NCI-H345 treated with DMSO at 0.1 percent for 48 hours (cell line): ENCODE results near the gene SCAPER.
"Not testable (repeated sequence)": the region's sequence is repeated elsewhere in the genome, so short reads cannot be mapped to it uniquely, and the experiment has no call there.

Source experiments
- DNase-seq: peaks from one replicate; lab custom pipeline; 2025; ENCODE audit not compliant: unreplicated experiment; lab: John Stamatoyannopoulos, UW

SCAPER gene

DNA sequence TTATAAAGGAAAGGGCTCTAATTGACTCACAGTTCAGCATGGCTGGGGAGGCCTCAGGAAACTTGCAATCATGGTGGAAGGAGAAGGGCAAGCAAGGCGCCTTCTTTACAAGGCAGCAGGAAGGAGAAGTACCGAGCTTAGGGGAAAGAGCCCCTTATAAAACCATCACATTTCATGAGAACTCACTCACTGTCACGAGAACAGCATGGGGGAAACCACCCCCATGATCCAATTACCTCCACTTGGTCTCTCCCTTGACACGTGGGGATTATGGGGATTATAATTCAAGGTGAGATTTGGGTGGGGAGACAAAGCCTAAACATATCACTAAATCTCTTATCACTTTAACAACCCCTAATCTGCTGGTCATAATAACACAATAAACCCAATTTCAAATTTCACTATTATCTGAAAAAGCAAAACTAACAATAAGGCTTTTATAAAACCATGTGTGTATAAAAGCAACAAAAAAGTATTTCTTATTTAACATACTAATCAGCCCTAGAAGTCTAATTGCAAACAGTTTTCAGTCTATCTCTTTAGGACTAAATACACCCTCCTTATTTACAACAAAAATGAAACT is 43.2 kb downstream of the SCAPER start:
- DNase-seq: no peak

GRCh38 chr15:76860201-76860600 is 44.9 kb downstream of the SCAPER start:
- DNase-seq: no peak

- DNase-seq: not testable (repeated sequence)
These were observed 54.8 kb downstream of the SCAPER start for GRCh38 chr15:76850367-76850766.

- no peak for DNase-seq
These were observed 58.4 kb downstream of the SCAPER start for GRCh38 chr15:76846782-76847181.

- no peak for DNase-seq
These were observed 61.0 kb downstream of the SCAPER start for GRCh38 chr15:76844096-76844495.

GRCh38 chr15:76843269-76843668 is 61.9 kb downstream of the SCAPER start:
- DNase-seq: no peak

- DNase-seq: no peak
These were observed 64.2 kb downstream of the SCAPER start for GRCh38 chr15:76840830-76841460.

DNA sequence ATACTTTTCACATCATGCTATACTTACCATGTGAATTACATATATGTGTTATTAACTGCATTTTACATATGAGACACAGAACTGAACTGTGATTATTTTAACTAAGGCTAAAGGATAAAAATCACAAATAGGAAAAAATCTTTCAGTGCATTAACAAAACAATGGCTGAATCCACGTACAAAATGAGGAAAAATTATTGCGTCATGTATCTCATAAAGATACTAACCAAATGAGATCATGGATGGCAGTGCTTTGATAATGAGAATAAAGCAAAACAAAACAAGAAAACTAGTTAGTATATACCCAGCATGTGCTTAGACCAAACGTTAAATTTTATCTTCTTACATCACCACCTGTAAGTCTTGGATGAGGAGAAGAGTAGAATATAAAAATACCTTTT is 66.0 kb downstream of the SCAPER start:
- DNase-seq: no peak

DNA sequence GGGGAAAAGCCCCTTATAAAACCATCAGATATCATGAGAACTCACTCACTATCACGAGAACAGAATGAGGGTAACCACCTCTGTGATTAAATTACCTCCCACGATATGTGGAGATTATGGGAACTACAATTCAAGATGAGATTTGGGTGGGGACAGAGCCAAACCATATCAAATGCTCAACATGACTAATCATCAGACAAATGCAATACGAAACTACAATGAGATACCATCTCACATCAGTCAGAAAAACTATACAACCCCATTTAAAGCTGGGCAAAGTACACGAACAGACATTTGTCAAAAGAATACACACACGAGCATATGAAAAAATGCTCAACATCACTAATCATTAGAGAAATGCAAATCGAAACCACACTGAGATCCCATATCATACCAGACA is 67.7 kb downstream of the SCAPER start:
- DNase-seq: no peak

DNA sequence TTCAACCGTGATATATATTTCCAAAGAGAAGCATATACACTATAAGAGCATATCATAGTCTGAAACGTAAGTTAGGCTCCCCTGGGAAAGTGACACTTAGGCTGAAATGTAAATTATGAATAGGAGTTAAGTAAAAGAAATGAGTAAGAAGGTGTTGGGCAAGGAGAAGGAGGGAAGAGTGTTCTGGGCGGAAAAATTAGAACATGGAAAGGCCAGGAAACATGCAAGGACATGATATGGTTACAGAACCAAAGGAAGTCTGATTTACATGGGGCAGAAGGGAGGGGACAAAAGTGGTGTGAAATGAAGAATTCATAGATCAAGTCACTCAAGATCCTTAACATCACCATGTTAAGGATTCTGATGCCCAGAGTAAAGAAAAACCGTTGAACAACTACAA is 75.2 kb downstream of the SCAPER start:
- DNase-seq: no peak

- peak; percentile 82 for DNase-seq
These were observed 81.2 kb downstream of the SCAPER start for GRCh38 chr15:76823890-76824289.

GRCh38 chr15:76823303-76823702 is 81.8 kb downstream of the SCAPER start:
- no peak for DNase-seq

DNA sequence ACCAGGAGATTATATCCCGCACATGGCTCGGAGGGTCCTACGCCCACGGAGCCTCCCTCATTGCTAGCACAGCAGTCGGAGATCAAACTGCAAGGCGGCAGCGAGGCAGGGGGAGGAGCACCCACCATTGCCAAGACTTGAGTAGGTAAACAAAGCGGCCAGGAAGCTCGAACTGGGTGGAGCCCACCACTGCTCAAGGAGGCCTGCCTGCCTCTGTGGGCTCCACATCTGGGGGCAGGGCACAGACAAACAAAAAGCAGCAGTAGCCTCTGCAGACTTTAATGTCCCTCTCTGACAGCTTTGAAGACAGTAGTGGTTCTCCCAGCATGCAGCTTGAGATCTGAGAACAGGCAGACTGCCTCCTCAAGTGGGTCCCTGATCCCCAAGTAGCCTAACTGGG is 86.2 kb downstream of the SCAPER start:
- not testable (repeated sequence) for DNase-seq

- DNase-seq: no peak
These were observed 89.7 kb downstream of the SCAPER start for GRCh38 chr15:76815421-76815820.

- DNase-seq: no peak
These were observed 92.8 kb downstream of the SCAPER start for GRCh38 chr15:76812381-76812780.

DNA sequence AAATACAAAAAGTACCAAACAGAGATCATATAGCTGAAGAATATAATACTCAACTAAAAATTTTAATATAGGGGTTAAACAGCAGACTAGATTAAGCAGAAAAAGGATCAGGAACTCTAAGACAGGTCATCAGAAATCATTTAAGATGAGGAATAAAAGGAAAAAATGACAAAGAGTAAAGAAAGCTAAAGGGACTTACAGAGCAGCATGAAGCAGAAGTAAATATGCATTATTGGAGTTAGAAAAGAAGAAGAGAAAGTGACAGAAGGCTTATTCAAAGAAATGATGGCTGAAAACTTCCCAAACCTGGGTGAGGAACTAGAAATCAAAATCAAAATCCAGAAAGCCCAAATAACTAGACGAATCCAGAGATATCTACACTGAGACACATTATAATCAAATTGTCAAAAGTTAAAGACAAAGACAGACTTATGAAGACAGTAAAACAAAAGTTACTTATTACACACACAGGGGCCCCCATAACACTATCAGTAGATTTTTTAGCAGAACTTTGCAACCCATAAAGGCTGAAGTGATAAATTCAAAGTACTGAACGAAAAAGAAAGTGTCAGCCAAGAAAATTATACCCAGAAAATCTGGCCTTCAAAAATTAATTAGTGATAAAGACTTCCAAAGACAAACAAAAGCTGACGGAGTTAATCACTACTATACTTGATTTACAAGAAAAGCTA is 95.6 kb downstream of the SCAPER start:
- no peak for DNase-seq

GRCh38 chr15:76803049-76803571 is 102.0 kb downstream of the SCAPER start:
- DNase-seq: no peak

- DNase-seq: no peak
These were observed 102.7 kb downstream of the SCAPER start for GRCh38 chr15:76802411-76802810.

DNA sequence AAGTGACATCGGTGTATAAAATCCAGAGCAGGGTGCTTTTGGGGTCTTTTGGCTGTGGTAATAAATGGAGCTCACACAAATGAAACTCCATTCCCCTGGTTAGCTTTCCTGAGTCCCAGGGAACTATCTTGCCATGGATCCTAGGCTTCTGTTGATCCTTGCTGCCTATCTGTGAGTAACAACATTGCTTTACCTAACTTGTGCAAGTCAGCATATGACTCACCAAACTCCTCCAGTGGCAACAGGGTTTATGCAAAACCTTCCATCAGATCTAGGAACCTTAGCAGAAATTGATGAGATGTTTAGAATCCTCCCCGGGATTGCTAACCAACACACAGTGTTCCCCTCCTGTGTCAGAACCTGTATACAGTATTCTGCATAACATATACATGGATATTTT is 105.4 kb downstream of the SCAPER start:
- no peak for DNase-seq

- no peak for DNase-seq
These were observed 109.9 kb downstream of the SCAPER start for GRCh38 chr15:76795217-76795616.

GRCh38 chr15:76793162-76793561 is 112.0 kb downstream of the SCAPER start:
- no peak for DNase-seq

DNA sequence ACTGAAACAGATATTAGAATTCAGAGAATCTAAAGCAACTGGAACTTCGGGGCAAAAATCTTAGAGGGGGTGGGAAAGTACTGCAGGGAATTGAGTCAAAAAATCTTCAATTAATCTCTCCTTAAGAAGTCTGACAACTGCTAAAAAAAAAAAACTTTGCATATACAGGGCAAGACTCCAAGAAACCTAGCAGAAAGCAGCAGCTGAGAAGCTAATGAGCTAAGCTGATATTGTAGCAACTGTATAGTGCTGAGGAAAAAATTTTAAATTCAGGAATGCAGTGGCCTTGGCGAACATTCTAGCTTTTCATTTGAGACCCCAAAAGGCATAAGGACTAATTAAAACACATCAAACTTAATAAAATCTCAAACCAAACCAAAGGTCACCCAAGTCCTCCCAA is 113.6 kb downstream of the SCAPER start:
- no peak for DNase-seq
